Measurements from ENCODE around the gene SMAD3. TPM values are rescaled to one million over a fixed set of nuclear protein-coding genes. Genes with fewer than 3 reads are reported as not detected.

The SMAD3 gene
- total RNA-seq, 4 donors from 2014 or later: 41.9 to 94.9 (median 56.1) TPM

DNA sequence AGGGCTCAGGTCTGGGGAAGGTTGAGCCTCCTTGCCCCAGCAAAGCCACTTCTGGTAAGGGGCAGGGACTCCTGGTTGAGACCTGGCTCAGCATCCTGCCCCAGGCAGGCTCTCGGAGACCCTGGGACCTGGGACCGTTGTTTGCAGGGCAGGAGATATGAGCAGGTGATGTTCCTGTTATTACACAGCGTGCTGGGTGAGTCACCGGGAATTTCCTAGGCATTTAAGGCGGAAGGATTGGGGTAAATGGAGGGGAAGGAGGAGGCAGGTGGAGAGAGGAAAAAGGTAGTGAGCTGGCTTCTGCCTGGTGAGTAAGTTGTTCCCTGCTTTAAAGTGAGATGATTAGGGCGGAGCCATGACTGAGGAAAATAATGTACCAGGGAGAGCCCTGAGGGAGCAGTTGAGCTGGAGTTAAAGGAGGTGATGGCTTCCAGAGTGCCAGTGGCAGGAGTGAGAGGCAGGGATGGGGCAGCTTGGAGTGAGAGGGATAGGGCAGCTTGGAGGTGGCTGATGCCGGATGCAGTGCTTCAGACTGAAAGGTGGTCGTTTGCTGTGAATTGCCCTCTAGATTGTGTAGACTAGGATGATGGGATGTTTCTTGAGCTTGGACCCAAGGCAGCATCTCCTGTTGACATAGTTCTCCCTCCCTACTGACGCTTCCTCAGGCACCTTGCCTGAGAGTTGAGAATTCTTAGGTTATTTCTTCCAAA is 109.6 kb downstream of the SMAD3 start:
- no peak for DNase-seq (ENCODE audit: low spot score in 2 of 2)
- no peaks in the 10 kb centered on the region for H3K27me3 ChIP-seq
- H3K4me1 ChIP-seq: peaks cover 32% of the 10 kb centered on the region
- TF ChIP-seq POLR2A (IDR thresholded peaks at IDR 0.05): no peak
- no peak for TF ChIP-seq EP300 (IDR thresholded peaks at IDR 0.05)
- TF ChIP-seq POLR2AphosphoS5 (IDR thresholded peaks at IDR 0.05): no peak
- TF ChIP-seq, protein P1, sequence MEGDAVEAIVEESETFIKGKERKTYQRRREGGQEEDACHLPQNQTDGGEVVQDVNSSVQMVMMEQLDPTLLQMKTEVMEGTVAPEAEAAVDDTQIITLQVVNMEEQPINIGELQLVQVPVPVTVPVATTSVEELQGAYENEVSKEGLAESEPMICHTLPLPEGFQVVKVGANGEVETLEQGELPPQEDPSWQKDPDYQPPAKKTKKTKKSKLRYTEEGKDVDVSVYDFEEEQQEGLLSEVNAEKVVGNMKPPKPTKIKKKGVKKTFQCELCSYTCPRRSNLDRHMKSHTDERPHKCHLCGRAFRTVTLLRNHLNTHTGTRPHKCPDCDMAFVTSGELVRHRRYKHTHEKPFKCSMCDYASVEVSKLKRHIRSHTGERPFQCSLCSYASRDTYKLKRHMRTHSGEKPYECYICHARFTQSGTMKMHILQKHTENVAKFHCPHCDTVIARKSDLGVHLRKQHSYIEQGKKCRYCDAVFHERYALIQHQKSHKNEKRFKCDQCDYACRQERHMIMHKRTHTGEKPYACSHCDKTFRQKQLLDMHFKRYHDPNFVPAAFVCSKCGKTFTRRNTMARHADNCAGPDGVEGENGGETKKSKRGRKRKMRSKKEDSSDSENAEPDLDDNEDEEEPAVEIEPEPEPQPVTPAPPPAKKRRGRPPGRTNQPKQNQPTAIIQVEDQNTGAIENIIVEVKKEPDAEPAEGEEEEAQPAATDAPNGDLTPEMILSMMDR (IDR thresholded peaks at IDR 0.05): no peak
- WGBS: 48% methylated on average over 9 of the region's 9 CpGs
- H3K36me3 ChIP-seq: peaks cover 31% of the 10 kb centered on the region
- H3K27ac ChIP-seq: peak overlapping the region; percentile 58
- no peak overlapping the region for H3K4me3 ChIP-seq
- no peaks in the 10 kb centered on the region for H3K9me3 ChIP-seq

DNA sequence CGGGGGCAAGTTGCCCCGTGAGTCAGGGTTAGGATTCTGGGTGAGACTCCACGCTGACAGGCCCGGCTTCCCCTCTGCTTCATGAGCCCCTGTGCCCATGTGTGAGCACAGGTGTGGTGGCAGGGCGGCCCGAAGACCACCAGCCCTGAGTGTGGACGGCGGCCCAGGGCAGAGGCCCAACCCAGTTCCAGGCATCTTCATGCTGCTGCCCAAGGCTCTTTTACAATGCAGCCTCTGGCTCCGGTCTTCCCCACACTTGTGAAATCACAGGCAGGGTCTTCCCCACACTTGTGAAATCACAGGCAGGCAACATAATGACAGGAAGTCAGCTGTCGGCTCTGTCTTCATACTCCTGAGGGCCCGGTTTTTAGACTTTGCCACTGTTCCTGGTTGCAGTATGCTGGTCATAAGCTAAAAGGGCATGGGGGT is 110.3 kb downstream of the SMAD3 start:
- Histone ChIP-seq H3K27ac (peak overlapping the region; percentile 58), H3K36me3 (peaks cover 28% of the 10 kb centered on the region), H3K4me3 (no peak overlapping the region), H3K4me1 (peaks cover 32% of the 10 kb centered on the region), H3K9me3 (no peaks in the 10 kb centered on the region), H3K27me3 (no peaks in the 10 kb centered on the region)
- WGBS: 54% methylated on average over 5 of the region's 11 CpGs
- TF ChIP-seq POLR2A (IDR thresholded peaks at IDR 0.05): no peak
- TF ChIP-seq POLR2AphosphoS5 (IDR thresholded peaks at IDR 0.05): peak; percentile 24 to 56 (median 48)
- peak; percentile 83 to 87 for DNase-seq (ENCODE audit: low spot score in 2 of 2)

DNA sequence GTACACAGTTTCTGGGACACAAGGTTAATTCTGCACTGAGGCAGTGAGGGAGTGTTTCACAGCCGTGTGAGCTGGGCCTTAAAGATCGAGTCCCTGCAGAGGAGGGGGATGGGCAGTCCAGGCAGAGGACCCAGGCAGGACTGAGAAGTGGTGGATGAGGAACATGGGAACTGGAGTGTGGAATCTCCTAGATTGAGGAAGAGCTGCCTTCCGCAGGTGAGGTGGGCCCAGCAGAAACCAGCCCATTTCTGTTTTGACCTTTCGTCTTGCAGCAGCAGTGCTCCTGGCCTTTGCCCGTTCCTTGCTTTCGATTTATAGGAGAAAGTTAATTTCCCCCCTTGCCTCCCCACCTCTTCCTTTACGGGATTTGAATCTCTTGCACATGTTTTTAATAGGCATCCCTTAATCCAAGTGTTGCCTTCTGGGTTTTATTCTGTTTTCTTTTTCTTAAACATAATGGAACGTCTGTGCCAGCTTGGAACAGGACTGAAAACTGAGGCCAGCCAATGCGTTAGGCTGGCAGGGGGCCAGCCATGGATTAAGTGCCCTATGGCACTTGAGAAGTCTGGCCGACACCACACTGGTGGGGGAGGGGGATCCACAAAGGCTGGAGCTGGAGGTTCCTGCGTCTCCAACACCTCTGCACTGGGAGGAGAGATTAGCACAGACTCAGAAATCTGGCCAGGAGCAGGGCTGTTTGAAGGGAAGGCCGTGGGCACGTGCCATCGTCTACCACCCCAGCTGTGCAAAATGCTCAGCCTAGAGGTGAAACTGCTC is 111.0 kb downstream of the SMAD3 start:
- 41% methylated on average over 14 of the region's 14 CpGs for WGBS
- Histone ChIP-seq H3K27ac (peak overlapping the region; percentile 32), H3K9me3 (no peaks in the 10 kb centered on the region), H3K4me1 (peaks cover 32% of the 10 kb centered on the region), H3K27me3 (no peaks in the 10 kb centered on the region), H3K36me3 (peaks cover 25% of the 10 kb centered on the region), H3K4me3 (no peak overlapping the region)
- peak in 1 of 2 donors; percentile 58 for DNase-seq (ENCODE audit: low spot score in 2 of 2)
- TF ChIP-seq, protein P1 (IDR thresholded peaks at IDR 0.05): no peak
- TF ChIP-seq POLR2A (IDR thresholded peaks at IDR 0.05) (no peak), POLR2AphosphoS5 (IDR thresholded peaks at IDR 0.05) (no peak), EP300 (IDR thresholded peaks at IDR 0.05) (no peak)

DNA sequence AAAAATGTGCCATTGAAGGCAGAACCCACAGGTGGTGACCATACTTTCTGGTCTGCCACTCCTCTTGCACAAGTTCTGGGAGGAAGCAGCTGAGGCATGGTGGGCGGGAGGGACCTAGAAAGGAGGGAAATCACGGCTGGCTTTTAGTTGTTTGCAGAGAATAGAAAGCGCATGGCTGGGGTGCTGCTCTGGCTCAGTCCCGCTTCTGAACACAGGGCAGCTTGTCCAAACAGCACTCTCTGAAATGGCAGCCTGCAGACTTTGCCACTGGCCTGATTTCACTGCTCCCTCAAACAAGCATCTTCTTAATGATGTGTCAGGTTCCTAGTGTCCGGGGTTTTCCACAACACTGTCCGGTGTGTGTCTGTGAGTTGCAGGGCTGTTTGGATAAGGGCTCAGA is 112.3 kb downstream of the SMAD3 start:
- peaks cover 32% of the 10 kb centered on the region for H3K4me1 ChIP-seq
- H3K4me3 ChIP-seq: no peak overlapping the region
- no peaks in the 10 kb centered on the region for H3K9me3 ChIP-seq
- WGBS: 62% methylated on average over 4 of the region's 6 CpGs
- peaks cover 23% of the 10 kb centered on the region for H3K36me3 ChIP-seq
- no peak overlapping the region for H3K27ac ChIP-seq
- no peaks in the 10 kb centered on the region for H3K27me3 ChIP-seq
- TF ChIP-seq POLR2AphosphoS5 (IDR thresholded peaks at IDR 0.05): no peak
- TF ChIP-seq POLR2A (IDR thresholded peaks at IDR 0.05): no peak
- no peak for TF ChIP-seq EP300 (IDR thresholded peaks at IDR 0.05)
- TF ChIP-seq, protein P1 (IDR thresholded peaks at IDR 0.05): no peak
- no peak for DNase-seq (ENCODE audit: low spot score in 2 of 2)

DNA sequence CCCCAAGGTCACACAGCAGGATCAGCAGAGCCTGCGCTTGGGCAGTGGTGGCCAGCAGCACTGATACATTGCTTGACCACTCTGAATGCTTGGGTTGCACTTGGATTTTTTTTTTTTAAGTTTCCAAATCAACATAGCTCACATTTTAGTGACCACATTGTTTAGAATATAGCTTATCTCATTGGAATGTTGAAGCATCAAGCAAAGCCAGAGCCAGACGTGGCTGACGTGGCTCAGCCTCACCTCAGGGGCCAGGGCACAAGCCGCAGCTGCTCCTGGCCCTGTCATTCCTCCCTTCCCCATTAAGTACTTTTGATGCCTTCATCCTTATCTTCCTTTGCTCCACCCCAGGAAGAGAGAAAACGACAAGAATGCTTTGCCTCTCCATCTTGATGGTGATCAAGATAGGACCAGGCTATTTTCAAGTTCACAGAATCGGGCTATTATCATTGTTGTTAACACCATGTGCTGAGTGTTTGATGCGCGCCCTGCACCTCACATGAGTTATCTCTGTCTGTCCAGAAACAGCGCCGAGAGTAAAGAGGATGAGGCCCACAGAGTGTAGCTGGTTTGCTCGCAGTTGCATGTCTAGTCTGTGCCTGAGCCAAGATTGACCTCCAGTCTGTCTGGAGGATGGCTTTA is 113.3 kb downstream of the SMAD3 start:
- Histone ChIP-seq H3K27me3 (no peaks in the 10 kb centered on the region), H3K4me3 (no peak overlapping the region), H3K4me1 (peaks cover 32% of the 10 kb centered on the region), H3K36me3 (peaks cover 20% of the 10 kb centered on the region), H3K27ac (no peak overlapping the region), H3K9me3 (no peaks in the 10 kb centered on the region)
- TF ChIP-seq POLR2A (IDR thresholded peaks at IDR 0.05) (no peak), EP300 (IDR thresholded peaks at IDR 0.05) (no peak), POLR2AphosphoS5 (IDR thresholded peaks at IDR 0.05) (no peak)
- TF ChIP-seq, protein P1 (IDR thresholded peaks at IDR 0.05): no peak
- WGBS: 85% methylated on average over 11 of the region's 11 CpGs
- peak in 1 of 2 donors; percentile 41 for DNase-seq (ENCODE audit: low spot score in 2 of 2)

Data from suprapubic skin (tissue), 4 donors.